Effector CD4-positive, alpha-beta T cell (primary cell): ENCODE data around the gene NRBP1.
"Not testable (repeated sequence)": the region's sequence is repeated elsewhere in the genome, so short reads cannot be mapped to it uniquely, and the experiment has no call there.

ENCODE experiments used
- DNase-seq: peaks from one replicate; pipeline ENCODE4 v3.0.0-alpha.2; 2020

Gene NRBP1

GRCh38 chr2:27422958-27423357 lies 5.5 kb upstream of the NRBP1 start:
- no peak for DNase-seq

- DNase-seq: not testable (repeated sequence)
These were observed 3.4 kb upstream of the NRBP1 start for GRCh38 chr2:27425039-27425438.

GRCh38 chr2:27427863-27428212 lies 593 bp upstream of the NRBP1 start:
- no peak for DNase-seq

- peak; percentile 58 for DNase-seq
These were observed 629 bp downstream of the NRBP1 start for GRCh38 chr2:27428978-27429541.

GRCh38 chr2:27431395-27431794 lies 3.0 kb downstream of the NRBP1 start:
- peak; percentile 10 for DNase-seq

GRCh38 chr2:27435628-27436027 lies 7.2 kb downstream of the NRBP1 start:
- no peak for DNase-seq

GRCh38 chr2:27441226-27441926 lies 12.9 kb downstream of the NRBP1 start:
- no peak for DNase-seq

- peak; percentile 31 for DNase-seq
These were observed 13.8 kb downstream of the NRBP1 start, which contains the start of gene KRTCAP3 for GRCh38 chr2:27441958-27442919. KRTCAP3 (plus strand) TSS chr2:27442381; CDS start chr2:27442413, 32 bp downstream.

GRCh38 chr2:27442920-27443282 lies 14.5 kb downstream of the NRBP1 start:
- no peak for DNase-seq

GRCh38 chr2:27445155-27445554 lies 16.7 kb downstream of the NRBP1 start:
- no peak for DNase-seq

GRCh38 chr2:27445615-27446014 lies 17.2 kb downstream of the NRBP1 start:
- DNase-seq: no peak

GRCh38 chr2:27446057-27446456 lies 17.6 kb downstream of the NRBP1 start:
- no peak for DNase-seq

GRCh38 chr2:27448381-27448780 lies 19.9 kb downstream of the NRBP1 start:
- DNase-seq: no peak

- no peak for DNase-seq
These were observed 22.7 kb downstream of the NRBP1 start for GRCh38 chr2:27451095-27451494.

GRCh38 chr2:27453968-27454367 lies 25.5 kb downstream of the NRBP1 start:
- no peak for DNase-seq

GRCh38 chr2:27461118-27461517 lies 32.7 kb downstream of the NRBP1 start:
- DNase-seq: no peak

- DNase-seq: no peak
These were observed 36.0 kb downstream of the NRBP1 start for GRCh38 chr2:27464443-27464842.

GRCh38 chr2:27471961-27472360 lies 43.5 kb downstream of the NRBP1 start:
- no peak for DNase-seq

- DNase-seq: no peak
These were observed 57.1 kb downstream of the NRBP1 start for GRCh38 chr2:27485496-27485895.

- no peak for DNase-seq
These were observed 60.7 kb downstream of the NRBP1 start for GRCh38 chr2:27489118-27489497.

GRCh38 chr2:27489498-27490397 lies 61.3 kb downstream of the NRBP1 start, which contains the start of gene IFT172:
IFT172 (minus strand) TSS chr2:27489743; CDS start chr2:27489653, 90 bp downstream.
- DNase-seq: peak; percentile 99
